OCI-LY7 (cell line): ENCODE measurements around the gene PCLAF. TPM values are rescaled to one million over a fixed set of nuclear protein-coding genes. Genes with fewer than 3 reads are reported as not detected.

Source experiments
- BruUV-seq: library from RNA; stranded (reverse); fragments of 400-500 nt; replicated peaks from 2 replicates; lab custom pipeline; 2021; lab: Mats Ljungman, UMichigan
- CTCF ChIA-PET: fragments of 300-600 bp; sonication (Branson Sonifier 250); formaldehyde crosslinking; loops from one replicate; lab custom pipeline; 2022; ENCODE audit warnings: antibody characterized with exemption; ENCODE audit not compliant: unreplicated experiment; lab: Charles Lee
- POLR2A ChIA-PET: fragments of 300-600 bp; sonication (Branson Sonifier 250); formaldehyde crosslinking; loops from one replicate; lab custom pipeline; 2022; ENCODE audit warnings: antibody characterized with exemption; lab: Charles Lee
- DNase-seq: peaks from one replicate; pipeline ENCODE4 v3.0.0-alpha.2; 2015; ENCODE audit warnings: low spot score
- H2AFZ ChIP-seq: fragments of 200-600 bp; sonication (generic), shearing (Covaris generic); 2 replicates; pipeline ENCODE4 v1.6.1; 2014; ENCODE audit warnings: mild to moderate bottlenecking, antibody characterized with exemption, low read length, moderate library complexity
- H3K27ac ChIP-seq: fragments of 200-600 bp; sonication (generic); 2 replicates; pipeline ENCODE4 v1.5.1; 2014; ENCODE audit warnings: mixed run types, low read depth, mild to moderate bottlenecking, moderate library complexity, low read length, inconsistent platforms; ENCODE audit not compliant: poor library complexity, severe bottlenecking
- H3K36me3 ChIP-seq: fragments of 200-600 bp; sonication (generic); 2 replicates; pipeline ENCODE4 v1.6.1; 2014; ENCODE audit warnings: mild to moderate bottlenecking, antibody characterized with exemption, low read length, moderate library complexity, mixed read lengths; ENCODE audit not compliant: insufficient read depth
- H3K4me1 ChIP-seq: fragments of 200-600 bp; sonication (generic); 2 replicates; pipeline ENCODE4 v1.5.1; 2014; ENCODE audit warnings: mild to moderate bottlenecking, low read length; ENCODE audit not compliant: insufficient read depth, poor library complexity, severe bottlenecking
- H3K4me2 ChIP-seq: fragments of 200-600 bp; sonication (generic); 2 replicates; pipeline ENCODE4 v1.6.1; 2014; ENCODE audit warnings: mild to moderate bottlenecking, low read length
- H3K4me3 ChIP-seq: fragments of 200-600 bp; sonication (generic); 2 replicates; pipeline ENCODE4 v1.5.1; 2014; ENCODE audit warnings: mild to moderate bottlenecking, low read depth, low read length; ENCODE audit not compliant: poor library complexity, severe bottlenecking
- H3K79me2 ChIP-seq: fragments of 200-600 bp; sonication (generic); 2 replicates; pipeline ENCODE4 v1.6.1; 2016; ENCODE audit warnings: low read depth, mild to moderate bottlenecking, low read length, moderate library complexity, mixed read lengths; ENCODE audit not compliant: insufficient read depth
- H3K9me2 ChIP-seq: fragments of 200-600 bp; sonication (generic); 2 replicates; pipeline ENCODE4 v1.6.1; 2016; ENCODE audit warnings: mild to moderate bottlenecking, low read length, mixed read lengths; ENCODE audit not compliant: insufficient read depth
- H3K9me3 ChIP-seq: fragments of 200-600 bp; sonication (generic); 2 replicates; pipeline ENCODE4 v1.6.1; 2014; ENCODE audit warnings: mild to moderate bottlenecking, mixed run types, low read length, mixed read lengths
- H4K20me1 ChIP-seq: fragments of 200-600 bp; sonication (generic); 2 replicates; pipeline ENCODE4 v1.6.1; 2014; ENCODE audit warnings: mild to moderate bottlenecking, antibody characterized with exemption, low read length, moderate library complexity, mixed read lengths; ENCODE audit not compliant: insufficient read depth
- EZH2phosphoT487 ChIP-seq: fragments of 200-600 bp; sonication (generic); IDR thresholded peaks from 2 replicates; pipeline ENCODE4 v1.6.1; 2018; ENCODE audit warnings: low read depth, borderline replicate concordance, mild to moderate bottlenecking, mixed run types, antibody characterized with exemption, low read length, moderate library complexity, mixed read lengths
- intact Hi-C: fragments of 100-400 bp; cut with micrococcal nuclease; formaldehyde crosslinking; loops from one replicate; pipeline ENCODE4 v1.10.0; 2022; ENCODE audit not compliant: unreplicated experiment
- total RNA-seq, 2 experiments: library from RNA; depleted of rRNA in 1 of 2; stranded (reverse); fragments of >200 nt in 1 of 2; shearing (Covaris generic) in 1 of 2; gene quantifications; 2 replicates each; pipeline ENCODE4 v1.2.3, GENCODE V29; 2014 to 2022
- TF ChIP-seq, protein P1 (sequence below): fragments of 200-600 bp; sonication (generic); conservative IDR thresholded peaks from 2 replicates; pipeline ENCODE4 v1.5.1; 2014; ENCODE audit warnings: mild to moderate bottlenecking, antibody characterized with exemption, low read length, moderate library complexity, mixed read lengths

The PCLAF gene
- total RNA-seq, 2 experiments from 2014 or later: 49.3 to 100 TPM

DNA sequence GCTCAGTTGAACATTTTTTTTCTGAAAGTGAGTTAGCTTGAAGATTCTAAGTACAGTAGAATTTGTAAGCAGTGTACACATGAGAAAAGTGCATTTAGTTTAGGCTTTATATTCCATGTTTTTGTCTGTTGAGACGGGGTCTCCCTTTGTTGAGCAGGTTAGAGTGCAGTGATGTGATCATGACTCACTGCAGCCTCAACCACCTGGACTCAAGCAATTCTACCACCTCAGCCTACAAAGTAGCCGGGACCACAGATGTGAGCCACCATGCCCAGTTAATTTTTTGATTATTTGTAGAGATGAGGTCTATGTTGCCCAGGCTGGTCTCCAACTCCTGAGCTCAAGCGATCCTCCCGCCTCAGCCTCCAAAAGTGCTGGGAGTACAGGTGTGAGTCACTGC lies 20.0 kb downstream of the PCLAF start:
- POLR2A ChIA-PET: interaction anchor here (0.6 kb wide), 1 partner anchor 704 kb away, joined by 4 read pairs; no protein-coding TSS in a partner anchor

GRCh38 chr15:64356710-64357040 lies 24.6 kb downstream of the PCLAF start:
- Histone ChIP-seq H3K9me3 (no peaks in the 10 kb centered on the region), H3K27ac (peak overlapping the region; percentile 56), H2AFZ (peak overlapping the region; percentile 37; the same call in 1 of the 2 replicates), H3K4me1 (peaks cover 19% of the 10 kb centered on the region), H3K79me2 (peaks cover 12% of the 10 kb centered on the region), H4K20me1 (peaks cover 2% of the 10 kb centered on the region; the same call in 1 of the 2 replicates), H3K9me2 (no peaks in the 10 kb centered on the region), H3K4me3 (peak overlapping the region; percentile 87), H3K36me3 (peaks cover 9% of the 10 kb centered on the region), H3K4me2 (peak overlapping the region; percentile 96)
- BruUV-seq: no TSS peak
- no peak for TF ChIP-seq EZH2phosphoT487
- TF ChIP-seq, protein P1, sequence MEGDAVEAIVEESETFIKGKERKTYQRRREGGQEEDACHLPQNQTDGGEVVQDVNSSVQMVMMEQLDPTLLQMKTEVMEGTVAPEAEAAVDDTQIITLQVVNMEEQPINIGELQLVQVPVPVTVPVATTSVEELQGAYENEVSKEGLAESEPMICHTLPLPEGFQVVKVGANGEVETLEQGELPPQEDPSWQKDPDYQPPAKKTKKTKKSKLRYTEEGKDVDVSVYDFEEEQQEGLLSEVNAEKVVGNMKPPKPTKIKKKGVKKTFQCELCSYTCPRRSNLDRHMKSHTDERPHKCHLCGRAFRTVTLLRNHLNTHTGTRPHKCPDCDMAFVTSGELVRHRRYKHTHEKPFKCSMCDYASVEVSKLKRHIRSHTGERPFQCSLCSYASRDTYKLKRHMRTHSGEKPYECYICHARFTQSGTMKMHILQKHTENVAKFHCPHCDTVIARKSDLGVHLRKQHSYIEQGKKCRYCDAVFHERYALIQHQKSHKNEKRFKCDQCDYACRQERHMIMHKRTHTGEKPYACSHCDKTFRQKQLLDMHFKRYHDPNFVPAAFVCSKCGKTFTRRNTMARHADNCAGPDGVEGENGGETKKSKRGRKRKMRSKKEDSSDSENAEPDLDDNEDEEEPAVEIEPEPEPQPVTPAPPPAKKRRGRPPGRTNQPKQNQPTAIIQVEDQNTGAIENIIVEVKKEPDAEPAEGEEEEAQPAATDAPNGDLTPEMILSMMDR: no peak
- ChIA-PET CTCF (no interaction called here), POLR2A (no interaction called here)
- intact Hi-C loops: loop anchor here (5.0 kb wide), 1 partner anchor 194 kb away; the partner anchor contains the start of gene PPIB
- DNase-seq: no peak

More for the DNA sequence above, 20.0 kb downstream of the PCLAF start:
- H3K4me1 ChIP-seq: peaks cover 6% of the 10 kb centered on the region
- no peaks in the 10 kb centered on the region for H3K9me3 ChIP-seq
- CTCF ChIA-PET: no interaction called here
- H3K36me3 ChIP-seq: peaks cover 46% of the 10 kb centered on the region
- intact Hi-C loops: no loop called here
- BruUV-seq: no TSS peak
- H3K4me2 ChIP-seq: no peak overlapping the region
- H4K20me1 ChIP-seq: no peaks in the 10 kb centered on the region
- TF ChIP-seq, protein P1: no peak
- no peak for TF ChIP-seq EZH2phosphoT487
- H3K27ac ChIP-seq: no peak overlapping the region
- H3K4me3 ChIP-seq: no peak overlapping the region
- no peak for DNase-seq
- no peak overlapping the region for H2AFZ ChIP-seq
- H3K9me2 ChIP-seq: no peaks in the 10 kb centered on the region
- 0 out of 2 replicates have a peak, but pooled peaks cover under 1% of the 10 kb centered on the region for H3K79me2 ChIP-seq

DNA sequence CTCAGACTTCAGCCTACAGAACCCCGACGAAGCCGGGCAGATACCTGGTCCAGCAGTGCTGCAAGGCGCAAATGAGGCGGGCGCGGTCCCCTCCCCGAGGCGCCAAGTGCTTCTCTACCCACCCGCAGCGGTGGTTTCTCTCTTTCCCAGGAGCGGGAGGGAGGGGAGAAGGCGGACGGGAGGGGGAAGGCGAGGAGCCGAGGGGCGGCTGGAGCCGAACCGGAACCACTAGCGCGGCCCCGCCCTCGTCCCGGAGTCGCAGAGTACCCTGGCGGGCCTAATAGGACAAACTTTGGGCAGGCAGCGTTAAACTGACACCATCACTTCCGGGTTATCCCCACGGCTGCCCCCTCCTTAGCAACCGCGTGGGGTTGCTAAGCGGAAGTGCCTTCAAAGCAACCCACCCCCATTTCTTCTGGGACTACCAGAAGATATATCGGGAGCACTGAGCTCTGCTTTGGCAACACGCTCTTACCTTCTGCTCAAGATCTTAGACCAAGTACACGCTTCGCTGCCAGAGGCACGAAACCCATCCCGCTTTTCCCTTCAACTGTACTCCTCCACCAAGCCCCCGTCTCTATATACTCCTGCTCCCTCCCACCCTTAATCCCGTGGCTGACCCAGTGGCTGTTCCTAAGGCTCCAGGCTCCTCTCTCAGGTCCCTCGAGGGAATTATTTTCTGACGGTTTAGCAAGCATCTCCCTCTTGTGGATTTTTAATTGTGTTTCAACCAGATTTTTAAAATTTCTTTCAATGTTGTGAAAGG lies 25.1 kb downstream of the PCLAF start, which contains the start of gene CSNK1G1:
TSS of gene CSNK1G1 (minus strand) at position 230 of the 766 bp plus-strand sequence. CDS start 55,674 bp downstream, outside the sequence.
- Histone ChIP-seq H2AFZ (peak within 1 kb of the TSS; percentile 51; the same call in 1 of the 2 replicates), H3K36me3 (peaks cover 4% of the 10 kb centered on the region; the same call in 1 of the 2 replicates), H3K4me2 (peak within 1 kb of the TSS; percentile 96), H4K20me1 (peaks cover 2% of the 10 kb centered on the region; the same call in 1 of the 2 replicates), H3K27ac (peak within 1 kb of the TSS; percentile 56), H3K79me2 (peaks cover 12% of the 10 kb centered on the region), H3K9me3 (no peaks in the 10 kb centered on the region), H3K4me1 (peaks cover 19% of the 10 kb centered on the region), H3K4me3 (peak within 1 kb of the TSS; percentile 87), H3K9me2 (no peaks in the 10 kb centered on the region)
- peak; percentile 95 for DNase-seq
- intact Hi-C loops: loop anchor here (5.0 kb wide), 1 partner anchor 194 kb away; the partner anchor contains the start of gene PPIB
- no TSS peak for BruUV-seq
- ChIA-PET CTCF (no interaction called here), POLR2A (interaction anchor here (0.5 kb wide), 1 partner anchor 1121 kb away, joined by 5 read pairs; no protein-coding TSS in a partner anchor)
- TF ChIP-seq, protein P1: peak; percentile 42; the same call in 1 of the 2 replicates
- no peak for TF ChIP-seq EZH2phosphoT487
